Stimulated activated CD4-positive, alpha-beta T cell treated with anti-CD3 and anti-CD28 coated beads, TNF-alpha, amount 100 ng/mL, for 24 hours (primary cell): ENCODE results near the gene P2RY12.

Experiments used
- DNase-seq, 3 experiments: peaks; one replicate each; pipeline ENCODE4 v3.0.0-alpha.2; 2020; ENCODE audit warnings: low read depth in 3 of 3

P2RY12 gene

GRCh38 chr3:151384741-151385174 lies at the start of gene P2RY12:
Gene P2RY12 (minus strand): TSS chr3:151384753. CDS start chr3:151338845, 45,908 bp downstream.
- DNase-seq, result no peak

GRCh38 chr3:151432616-151433372 lies 48.2 kb upstream of the P2RY12 start:
- DNase-seq, result no peak

DNA sequence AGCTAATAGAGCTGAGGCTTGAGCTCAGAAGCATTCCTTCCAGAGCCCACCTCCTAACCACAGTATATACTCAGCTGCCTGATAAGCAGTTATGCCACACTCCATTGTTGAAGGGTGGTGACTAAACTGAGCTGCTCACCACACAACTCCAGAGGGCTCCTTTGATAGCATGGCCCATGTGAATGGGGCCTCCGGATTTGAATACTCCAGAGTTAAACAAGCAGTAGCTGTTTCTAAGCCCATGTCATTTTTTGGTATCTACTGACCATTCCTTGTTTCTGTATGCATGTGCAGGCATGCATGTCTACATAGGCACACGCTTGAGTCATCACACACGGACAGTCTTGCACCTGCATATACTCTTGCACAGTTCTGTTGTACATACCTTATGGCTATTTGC lies 47.4 kb upstream of the P2RY12 start:
- DNase-seq, result no peak

DNA sequence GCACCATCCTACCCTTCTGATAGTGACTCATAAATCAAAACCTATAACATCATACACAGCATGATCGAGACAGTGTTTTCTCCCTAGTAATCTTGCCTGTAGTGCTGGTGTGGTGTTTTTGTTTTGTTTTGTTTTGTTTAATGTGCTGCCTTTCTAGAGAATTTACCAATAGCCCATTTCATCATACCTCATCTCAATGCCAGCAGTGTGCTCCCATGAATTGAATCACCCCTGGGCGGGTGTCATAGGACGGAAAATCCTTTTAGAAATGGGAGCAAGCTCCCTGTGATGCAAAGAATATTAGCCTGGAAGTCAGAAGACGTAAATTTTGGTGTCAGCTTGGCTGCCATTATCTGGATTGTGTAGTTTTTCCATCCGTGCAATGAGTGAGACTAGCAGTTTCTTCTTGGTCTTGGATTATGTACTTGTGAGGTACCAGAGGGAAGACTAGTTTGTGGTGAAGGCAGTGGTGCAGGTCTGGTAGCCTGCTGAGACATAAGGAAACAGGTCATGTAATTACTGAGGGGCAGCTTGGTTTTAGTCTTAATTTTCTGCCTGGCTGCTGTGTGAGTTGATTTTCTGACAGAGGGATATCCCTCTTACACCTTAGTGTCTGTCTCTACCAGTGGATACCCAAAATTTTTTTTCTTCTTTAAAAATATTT lies 46.4 kb upstream of the P2RY12 start:
- DNase-seq, result no peak

DNA sequence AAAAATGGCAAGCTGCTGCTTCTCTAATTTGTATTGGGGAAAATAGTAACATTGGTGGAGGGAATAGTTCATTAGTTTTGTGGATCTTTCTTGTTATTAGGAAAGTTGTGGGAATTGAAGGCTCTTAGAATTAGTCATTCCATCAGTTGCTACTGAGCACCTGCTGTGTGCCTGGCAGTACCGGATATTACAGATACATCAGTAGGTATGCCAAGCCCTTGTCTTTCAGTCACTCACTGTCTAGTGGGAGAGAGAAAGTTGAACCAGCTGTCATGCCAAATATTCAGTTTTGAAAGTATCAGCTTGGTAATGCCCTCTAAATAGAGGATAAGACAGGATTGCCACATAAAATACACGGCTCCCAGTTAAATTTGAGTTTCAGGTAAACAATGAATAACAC lies 43.8 kb upstream of the P2RY12 start:
- no peak for DNase-seq

DNA sequence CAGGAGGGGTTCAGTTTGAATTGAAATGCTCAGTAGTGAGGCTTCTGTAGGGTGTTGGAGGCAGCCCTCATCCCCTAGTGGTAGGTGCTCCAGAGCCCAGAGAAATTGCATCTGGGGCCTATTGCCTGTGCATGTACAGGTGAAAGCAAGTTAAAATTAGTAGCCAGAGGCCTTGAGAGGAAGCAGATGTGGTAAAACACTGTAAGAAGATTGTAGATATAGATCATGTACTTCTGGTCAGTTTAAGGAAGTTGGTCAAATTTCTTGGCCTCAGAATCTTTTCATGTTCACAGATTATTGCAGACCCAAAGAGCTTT lies 41.7 kb upstream of the P2RY12 start:
- DNase-seq, result no peak

- no peak for DNase-seq
Observed at GRCh38 chr3:151425627-151426340, 41.2 kb upstream of the P2RY12 start.

GRCh38 chr3:151423091-151423490 lies 38.5 kb upstream of the P2RY12 start:
- DNase-seq, result no peak

GRCh38 chr3:151421938-151422337 lies 37.4 kb upstream of the P2RY12 start:
- DNase-seq, result no peak

DNA sequence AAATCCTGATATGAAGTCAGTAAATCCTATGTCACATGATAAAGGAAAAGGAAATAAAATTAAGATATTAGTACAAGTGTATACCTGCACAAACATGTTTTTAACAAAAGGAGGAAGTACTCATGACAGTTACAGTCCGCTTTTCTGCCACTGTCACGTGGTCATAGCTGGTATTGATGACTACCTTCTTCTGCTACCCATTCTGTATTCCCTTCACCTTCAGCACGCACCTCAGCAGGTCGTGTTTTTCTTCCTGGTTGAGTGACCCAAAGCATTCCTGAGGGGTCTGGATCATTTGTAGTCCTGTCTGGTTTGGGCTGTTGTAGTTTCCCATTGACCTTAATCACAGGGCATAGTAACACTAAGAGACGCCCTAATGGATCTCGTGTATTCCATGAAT lies 35.3 kb upstream of the P2RY12 start:
- no peak for DNase-seq

GRCh38 chr3:151415289-151415688 lies 30.7 kb upstream of the P2RY12 start:
- no peak for DNase-seq

DNA sequence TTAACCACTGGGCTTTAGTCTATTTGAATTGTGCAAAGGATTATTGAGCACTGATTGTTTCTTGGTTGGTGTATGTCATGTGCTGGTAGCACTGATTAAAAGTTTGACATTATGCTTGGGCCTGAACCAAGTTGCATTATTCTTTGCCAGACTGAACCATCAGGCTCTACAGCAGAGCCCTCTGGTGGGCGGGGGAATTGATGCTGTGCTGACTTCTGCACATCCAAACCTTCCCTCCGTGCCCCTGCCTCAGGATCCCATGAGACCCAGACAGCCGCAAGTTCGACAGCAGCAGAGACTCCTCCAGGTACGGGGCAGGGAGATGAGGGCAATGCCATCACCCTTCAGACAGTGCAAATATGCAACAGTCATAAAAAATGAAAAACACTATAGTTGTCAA lies 28.4 kb upstream of the P2RY12 start:
- no peak for DNase-seq

DNA sequence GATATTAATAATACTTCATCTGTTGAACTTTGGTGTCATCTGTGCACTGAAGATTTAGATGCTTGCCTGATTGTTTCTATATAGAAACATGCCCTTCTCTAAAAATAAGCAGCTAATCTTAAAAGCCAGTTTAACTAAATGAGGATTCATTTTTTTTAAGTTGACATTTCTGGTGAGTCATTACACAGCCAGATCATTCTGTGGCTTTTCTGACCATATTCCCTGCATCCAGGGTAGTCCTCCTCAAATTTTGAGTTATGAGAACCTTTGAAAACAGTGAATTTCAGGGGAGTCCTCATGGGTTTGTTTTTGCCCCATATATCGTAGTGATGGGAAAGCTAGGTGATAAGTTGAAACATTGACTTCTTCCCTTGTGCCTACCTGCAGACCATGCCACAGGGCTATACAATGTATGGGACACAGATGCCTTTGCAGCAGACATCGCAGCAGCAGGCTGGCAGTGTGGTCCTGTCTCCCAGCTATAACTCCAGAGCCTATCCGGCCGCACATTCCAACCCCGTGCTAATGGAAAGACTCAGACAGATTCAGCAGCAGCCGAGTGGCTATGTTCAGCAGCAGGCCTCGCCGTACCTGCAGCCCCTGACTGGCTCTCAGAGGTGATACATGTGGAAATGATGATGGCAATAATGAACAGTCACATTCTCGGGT lies 26.5 kb upstream of the P2RY12 start:
- no peak for DNase-seq

DNA sequence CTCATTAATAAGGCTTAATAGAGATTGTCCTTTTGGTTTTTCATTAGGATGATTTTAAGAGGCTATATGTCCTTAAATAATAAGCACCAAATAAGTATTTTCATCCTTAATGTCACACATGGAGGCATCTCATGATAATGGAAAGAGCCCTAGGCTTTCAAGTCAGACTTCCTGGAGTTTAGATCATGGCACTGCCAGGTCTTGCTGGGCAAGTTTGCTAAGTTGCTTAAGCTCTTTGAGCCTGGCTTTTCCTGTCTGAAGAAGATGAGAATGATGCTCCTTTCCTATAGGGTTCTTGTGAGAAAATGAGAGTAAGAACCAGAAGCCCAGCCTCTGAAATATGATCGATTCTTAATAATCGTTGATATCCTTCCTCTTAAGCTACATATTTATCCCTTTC lies 23.4 kb upstream of the P2RY12 start:
- no peak for DNase-seq

GRCh38 chr3:151404316-151404715 lies 19.8 kb upstream of the P2RY12 start:
- no peak for DNase-seq

DNA sequence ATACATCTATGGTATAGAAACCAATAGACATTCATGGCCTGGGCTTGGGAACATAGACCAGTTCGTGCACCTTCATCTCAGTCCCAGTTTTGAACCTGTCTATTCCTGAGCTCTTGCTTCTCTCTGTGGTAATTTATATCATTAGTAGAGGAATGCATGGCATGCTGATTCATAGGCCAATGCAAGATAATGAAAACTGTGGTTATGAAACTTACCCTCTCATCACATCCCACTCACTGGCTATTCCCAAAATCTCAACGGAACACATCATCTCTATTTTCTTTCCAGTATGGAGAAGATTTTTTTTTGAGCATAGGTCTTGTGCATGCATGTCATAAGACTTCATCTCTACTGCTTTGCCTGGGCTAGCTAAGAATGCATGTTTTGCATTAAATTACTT lies 18.7 kb upstream of the P2RY12 start:
- DNase-seq, result no peak

DNA sequence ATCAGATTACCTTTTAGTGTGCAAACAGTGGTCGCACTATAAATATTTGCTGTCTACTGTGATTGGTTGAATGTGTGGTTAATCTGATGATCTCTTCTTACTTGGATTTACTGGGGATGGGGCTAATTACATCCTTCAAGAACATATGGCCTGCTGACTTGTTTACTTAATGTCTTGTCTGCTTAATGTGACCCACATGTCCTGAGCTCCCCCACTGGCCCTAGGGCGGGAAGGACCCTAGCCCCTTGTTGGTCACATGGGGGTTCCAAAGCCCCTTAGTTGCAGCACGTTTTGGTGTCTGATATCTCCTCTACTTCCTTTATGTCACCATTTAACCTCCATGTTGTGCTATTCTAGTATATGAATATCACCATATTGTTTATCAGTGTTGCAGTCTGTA lies 17.8 kb upstream of the P2RY12 start:
- no peak for DNase-seq

- no peak for DNase-seq
Observed at GRCh38 chr3:151400341-151400740, 15.8 kb upstream of the P2RY12 start.

DNA sequence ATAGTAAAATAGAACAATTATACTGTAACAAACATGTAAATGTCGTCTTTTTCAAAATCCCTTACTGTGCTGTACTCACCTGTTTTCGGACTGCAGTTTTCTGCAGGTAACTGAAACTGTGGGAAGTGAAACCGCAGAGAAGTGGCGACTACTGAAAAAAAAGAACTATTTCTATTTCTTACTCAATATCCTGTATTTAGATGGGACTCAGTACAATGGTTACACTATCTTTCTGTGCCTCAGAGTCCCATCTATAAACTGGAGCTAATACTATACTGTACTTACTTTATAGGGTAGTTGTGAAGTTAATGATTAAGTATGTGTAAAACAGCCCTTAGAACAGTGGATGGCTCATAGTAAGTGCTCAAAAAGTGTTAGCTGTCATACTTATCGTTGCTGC lies 14.3 kb upstream of the P2RY12 start:
- no peak for DNase-seq

- no peak for DNase-seq
Observed at GRCh38 chr3:151395806-151396205, 11.3 kb upstream of the P2RY12 start.

GRCh38 chr3:151394611-151395010 lies 10.1 kb upstream of the P2RY12 start:
- DNase-seq, result no peak

GRCh38 chr3:151393941-151394340 lies 9.4 kb upstream of the P2RY12 start:
- DNase-seq, result no peak
